Measurements from ENCODE around the gene SDF4. TPM values are rescaled to one million over a fixed set of nuclear protein-coding genes. Genes with fewer than 3 reads are reported as not detected.

SDF4 gene
- total RNA-seq, 2 donors from 2014 or later: 121 to 151 TPM

DNA sequence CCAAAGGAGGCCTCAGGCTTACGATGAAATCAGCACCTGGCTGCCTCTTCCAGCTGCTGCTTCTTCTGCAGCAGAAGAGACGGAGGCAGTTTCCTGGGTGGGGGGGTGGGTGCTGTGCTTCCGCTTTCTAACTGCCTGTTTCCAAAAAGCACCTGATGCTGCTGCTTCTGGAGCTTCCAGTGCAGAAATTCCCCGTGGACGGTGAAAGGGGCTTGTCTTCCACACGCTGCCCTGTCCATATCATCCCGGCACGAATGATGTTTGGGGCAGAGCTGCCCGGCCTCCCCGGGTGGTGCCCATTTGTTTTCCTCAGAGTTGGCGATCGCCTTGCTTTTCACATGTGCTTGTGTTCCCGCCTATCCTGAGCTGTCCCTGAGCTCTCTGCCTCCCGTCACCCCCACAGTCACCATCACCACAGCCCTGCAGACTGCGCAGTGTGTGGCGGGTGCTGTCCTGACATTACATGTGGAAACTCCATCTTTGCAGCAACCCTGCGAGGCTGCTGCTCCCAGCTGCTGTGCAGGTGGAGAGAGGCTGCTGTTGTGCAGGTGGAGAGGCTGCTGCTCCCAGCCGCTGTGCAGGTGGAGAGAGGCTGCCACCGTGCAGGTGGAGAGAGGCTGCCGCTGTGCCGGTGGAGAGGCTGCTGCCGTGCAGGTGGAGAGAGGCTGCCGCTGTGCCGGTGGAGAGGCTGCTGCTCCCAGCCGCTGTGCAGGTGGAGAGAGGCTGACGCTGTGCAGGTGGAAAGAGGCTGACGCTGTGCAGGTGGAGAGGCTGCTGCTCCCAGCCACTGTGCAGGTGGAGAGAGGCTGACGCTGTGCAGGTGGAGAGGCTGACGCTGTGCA, 56.4 kb downstream of the SDF4 start:
- intact Hi-C loops (cut with DNase I): no loop called here
- DNase-seq (ENCODE audit: low spot score): no peak

DNA sequence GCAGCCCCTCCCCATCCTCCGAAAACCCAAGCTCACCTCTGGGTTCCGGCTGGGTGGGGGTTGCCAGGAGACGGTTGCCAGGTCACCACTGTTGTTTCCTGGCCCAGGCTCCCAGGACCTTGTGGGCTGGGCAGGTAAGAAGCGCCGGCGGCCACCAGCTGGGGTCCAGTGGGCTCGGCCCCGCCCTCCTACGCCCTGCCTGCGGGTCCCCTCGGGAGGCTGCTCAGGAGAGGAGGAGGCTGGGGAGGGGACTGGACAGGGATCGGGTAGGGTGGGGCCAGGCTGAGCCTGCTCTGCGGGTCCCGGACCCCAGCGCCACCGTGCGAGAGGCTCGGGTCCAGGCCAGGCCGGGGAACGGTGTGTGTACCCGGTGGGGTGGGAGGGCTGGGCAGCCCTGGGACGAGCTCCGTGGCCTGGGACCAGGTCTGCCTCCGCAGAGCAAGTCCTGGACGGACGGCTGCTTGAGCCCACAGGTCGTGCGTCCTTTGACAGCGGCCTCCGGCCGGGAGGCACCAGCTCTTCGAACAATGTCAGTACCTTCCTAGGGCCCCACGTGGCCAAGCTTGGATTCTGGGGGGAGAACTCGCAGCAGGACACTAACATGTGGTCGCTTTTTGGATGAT, 57.9 kb downstream of the SDF4 start, which contains the start of gene TTLL10:
Gene TTLL10 (plus strand): TSS at position 88 of the 623 bp plus-strand sequence. CDS start 5,336 bp downstream, outside the sequence.
- no peak for DNase-seq (ENCODE audit: low spot score)
- intact Hi-C loops (cut with DNase I): no loop called here

DNA sequence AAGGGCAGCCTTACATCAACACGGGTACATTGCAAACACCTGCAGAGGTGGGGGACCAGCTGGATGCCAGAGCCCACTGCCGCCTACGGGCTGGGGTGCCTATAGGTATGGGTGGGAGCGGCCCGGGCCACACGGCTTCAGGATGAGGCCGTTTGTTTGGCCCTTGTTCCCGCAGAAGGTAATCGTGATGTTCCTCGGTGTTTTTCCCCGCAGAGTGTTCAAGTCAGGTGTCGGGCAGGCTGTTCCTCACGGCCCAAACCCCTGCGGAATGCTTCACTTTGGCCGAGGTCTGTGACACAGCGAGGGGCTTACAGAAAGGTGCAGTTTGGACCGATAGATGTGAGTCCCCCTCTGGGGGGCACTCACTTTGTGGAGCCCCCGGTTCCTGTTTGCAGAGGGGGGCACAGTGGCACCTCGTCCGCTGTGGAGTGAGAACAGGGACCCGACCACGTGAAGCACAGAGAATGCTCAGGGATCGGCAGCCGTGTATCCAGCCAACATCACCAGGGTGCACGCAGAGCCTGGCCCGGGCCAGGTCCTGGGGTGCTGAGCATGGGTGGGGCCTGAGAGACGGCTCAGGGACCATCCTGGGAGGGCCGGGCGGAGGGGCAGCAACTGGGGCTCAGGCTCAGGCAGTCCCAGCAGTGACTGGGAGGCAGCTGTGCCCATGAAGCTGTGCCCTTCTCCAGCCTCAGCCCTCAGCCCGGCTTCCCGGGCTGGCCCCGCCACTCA, 58.6 kb downstream of the SDF4 start:
- intact Hi-C loops (cut with DNase I): no loop called here
- no peak for DNase-seq (ENCODE audit: low spot score)

DNA sequence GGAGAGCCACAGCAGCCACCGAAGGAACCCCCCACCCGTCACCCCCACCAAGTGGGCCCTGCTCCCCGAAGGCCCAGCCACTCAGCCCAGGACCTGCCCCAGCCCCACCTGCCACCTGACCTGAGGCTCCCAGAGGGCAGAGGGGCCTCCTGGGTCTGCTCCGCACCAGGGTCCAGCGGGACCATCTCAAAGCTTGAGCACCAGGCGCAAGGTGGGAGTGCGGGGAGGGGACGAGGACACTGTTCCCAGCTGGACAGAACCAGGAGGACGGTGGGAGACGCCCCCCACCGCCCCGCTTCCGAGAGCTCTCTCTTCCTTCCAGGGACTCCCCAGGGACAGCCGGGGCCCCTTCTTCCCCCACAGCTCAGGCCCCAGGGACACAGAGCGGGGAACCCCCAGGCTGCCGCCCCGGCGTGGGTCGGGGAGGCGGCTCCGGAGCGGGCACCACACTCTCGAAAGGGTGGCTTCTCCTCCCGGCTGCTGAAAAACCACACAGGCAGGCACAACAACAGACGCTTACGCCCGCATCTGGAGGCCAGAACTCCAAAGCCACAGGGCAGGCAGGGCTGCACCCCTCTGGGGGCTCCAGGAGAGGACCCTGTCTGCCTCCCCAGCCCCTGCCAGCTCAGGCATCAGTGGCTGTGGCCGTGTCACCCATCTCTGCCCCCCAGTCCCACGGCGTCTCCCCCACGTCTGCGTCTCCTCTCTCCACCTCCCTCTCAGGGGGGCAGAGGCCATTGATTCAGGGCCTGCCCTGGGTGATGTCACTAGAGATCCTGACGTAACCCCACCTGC, 60.1 kb downstream of the SDF4 start:
- no peak for DNase-seq (ENCODE audit: low spot score)
- intact Hi-C loops (cut with DNase I): no loop called here

DNA sequence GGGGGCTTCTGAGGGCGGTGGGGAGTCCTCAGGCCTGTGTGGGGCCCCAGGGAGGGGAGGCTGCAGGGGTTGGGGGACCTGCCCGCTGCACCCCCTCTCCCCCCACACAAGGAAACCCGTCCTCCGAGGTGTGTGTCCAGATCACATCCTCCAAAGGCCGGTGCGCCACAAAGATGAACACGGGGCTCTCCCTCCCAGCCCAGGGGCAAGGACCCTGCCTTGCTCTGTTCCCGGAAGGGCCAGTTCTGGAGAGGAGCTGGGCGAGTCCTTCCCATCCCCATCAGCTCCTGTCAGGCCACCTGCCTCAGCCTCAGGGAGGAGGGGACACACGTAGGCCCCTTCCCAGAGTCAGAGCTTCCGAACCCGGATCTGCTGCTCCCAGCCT, 60.6 kb downstream of the SDF4 start:
- intact Hi-C loops (cut with DNase I): no loop called here
- no peak for DNase-seq (ENCODE audit: low spot score)

DNA sequence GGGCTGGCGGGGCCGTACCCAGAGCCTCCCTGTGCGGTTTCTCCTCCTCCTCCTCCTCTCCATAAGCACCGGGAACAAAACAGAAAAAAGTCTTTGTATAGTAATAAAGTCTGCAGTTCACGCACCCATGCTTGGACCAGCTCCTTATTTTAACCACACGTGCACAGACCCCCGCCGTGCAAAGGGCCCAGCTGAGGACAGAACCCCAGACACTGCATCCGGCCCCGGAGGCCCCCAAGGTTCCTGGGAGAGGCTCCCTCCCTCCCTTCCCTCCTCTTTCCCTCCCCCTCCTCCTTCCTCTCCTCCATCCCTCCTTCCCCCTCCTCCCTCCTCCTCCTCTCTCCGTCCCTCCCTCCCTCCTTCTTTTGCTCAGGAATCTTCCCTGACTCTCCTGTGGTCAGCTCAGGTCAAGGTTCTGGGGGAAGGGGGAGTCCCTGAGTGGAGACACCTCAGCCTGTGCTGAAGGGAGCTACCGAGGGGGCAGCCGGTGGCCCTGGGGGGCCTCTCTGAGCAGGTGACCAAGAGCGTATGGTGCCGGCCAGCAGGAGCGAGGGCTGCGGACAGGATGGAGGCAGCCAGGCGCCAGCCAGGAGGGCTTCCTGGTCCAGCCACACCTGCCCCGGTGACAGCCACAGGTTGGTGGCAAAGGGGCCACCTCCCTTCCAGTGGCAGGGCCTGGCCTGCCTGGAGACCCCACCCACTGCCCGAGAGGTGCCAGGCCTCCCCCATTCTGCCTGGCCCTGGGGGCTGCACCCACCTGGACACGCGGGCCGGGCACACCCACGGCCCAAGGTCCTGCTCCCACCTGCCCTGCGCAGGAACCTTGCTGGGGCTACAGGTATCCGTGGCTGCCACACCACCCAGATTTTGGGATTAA, 61.3 kb downstream of the SDF4 start:
- DNase-seq (ENCODE audit: low spot score): no peak
- intact Hi-C loops (cut with DNase I): no loop called here

DNA sequence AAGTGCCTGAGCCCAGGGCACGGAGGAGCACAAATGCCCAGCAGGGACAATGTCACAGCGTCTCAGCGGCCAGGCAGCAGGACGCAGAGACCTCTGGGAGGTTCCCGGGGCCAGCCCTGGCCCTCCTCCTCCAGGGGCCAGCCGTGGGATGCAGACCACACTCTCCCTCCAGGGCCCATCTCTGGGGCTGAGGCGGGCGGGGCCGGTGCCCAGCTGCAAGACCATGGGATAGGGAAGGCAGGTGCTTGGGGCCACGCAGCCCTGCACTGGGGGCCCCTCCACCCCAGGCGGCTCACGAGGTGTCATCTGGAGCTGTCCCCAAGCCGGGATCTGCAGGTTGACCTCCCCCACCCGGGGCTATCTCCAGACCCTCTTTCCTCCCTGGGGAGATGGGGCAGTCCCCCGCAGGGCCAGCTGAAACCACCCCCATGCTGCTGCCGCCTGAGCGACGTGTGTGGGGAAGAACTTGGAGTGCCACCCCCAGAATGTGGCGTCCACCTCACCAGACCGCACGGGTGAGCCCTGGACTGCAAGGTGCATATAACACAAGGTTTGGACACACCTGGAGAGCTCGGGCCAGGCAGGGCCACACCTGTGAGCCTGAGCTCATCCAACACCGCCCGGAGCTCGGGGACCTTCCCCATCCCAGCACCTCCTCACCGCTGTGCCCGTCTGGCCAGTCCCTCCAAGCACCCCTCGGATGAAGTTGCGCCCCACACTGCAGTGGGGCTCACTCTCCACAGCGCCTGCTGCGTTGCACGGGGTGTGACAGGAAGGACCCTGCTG, 62.2 kb downstream of the SDF4 start:
- intact Hi-C loops (cut with DNase I): no loop called here
- DNase-seq (ENCODE audit: low spot score): no peak

DNA sequence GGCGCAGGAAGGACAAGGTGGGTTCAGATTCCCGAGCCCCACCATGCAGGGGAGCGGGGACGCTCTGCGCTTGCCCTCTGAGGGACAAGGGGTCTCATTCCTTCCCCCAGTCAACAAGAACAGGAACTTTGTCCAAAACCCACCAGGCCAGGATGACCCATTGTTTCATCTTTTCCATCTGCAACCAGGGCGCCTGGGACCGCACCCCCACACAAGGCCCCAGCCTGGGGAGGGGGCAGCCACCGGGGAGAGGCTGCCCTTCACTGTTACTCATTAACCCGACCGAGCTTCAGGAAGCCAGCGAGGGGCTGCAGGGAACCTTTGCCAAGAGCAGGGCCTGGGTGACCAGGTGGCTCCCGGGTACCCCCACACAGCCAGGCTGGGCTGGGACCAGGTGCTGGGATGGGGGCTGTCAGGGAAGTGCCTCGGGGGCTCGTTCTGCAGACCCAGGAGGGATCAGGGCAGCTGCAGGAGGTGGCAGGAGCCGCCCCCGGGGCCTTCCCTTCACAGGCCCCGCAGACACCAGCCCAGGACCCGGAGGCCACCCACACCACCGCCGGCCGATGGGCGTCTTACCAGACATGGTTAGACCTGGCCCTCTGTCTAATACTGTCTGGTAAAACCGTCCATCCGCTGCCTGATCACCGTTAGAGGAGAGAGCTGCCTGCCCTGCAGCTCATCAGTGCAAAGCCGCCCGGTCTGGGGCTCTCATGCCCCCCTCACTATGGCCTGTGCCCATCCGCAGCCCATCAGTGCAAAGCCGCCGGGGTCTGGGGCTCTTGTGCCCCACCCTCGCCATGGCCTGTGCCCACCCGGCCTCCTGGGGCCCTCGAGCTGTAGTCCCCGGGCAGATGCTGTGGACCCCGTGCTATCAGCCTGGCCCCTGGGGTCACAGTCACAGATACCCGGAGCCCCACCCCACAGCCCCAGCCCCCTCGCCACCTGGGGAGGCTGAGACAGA, 63.1 kb downstream of the SDF4 start:
- DNase-seq (ENCODE audit: low spot score): no peak
- intact Hi-C loops (cut with DNase I): no loop called here

DNA sequence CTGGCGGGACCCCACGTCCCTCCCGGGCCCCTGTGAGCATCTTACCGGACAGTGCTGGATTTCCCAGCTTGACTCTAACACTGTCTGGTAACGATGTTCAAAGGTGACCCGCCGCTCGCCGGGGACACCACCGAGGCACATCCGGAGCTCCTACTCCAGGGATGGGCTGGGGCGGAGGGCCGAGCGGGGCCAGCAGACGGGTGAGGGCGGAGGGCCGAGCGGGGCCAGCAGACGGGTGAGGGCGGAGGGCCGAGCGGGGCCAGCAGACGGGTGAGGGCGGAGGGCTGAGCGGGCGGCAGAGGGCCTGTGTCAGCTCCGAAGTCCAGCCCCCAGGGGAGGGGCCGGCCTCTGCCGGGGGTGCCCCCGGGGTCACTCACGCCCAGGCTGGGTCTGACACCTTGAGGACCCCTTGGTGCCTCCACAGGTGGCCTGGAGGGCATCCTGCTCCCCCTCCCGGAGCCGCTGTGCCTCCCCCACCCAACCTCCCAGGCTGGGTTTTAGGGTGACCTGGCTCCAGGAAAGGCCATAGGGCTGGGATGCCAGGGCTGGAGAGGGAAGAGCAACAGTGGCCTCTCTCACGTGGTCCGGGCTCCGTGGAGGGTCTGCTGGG, 63.9 kb downstream of the SDF4 start:
- intact Hi-C loops (cut with DNase I): no loop called here
- DNase-seq (ENCODE audit: low spot score): no peak

DNA sequence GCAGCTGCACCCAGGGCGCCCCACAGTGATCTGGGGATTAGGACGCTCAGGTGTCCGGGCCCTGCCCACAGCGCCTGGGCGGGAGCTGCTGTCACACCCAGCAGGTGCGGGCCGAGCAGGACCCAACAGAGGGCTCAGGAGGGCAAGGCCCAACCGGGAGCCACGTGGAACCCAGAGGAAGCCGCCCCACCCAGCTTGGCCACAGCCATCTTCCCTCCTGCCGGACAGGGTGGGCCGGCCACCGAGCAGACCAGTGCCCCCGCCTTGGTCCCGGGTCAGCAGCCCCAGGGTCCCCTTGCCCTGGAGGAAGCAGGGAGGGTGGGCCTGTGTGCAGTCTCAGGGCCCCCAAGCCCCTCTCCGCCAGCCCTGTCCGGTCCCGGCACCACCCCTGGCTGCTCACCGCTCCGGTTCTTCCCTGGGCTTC, 64.4 kb downstream of the SDF4 start:
- no peak for DNase-seq (ENCODE audit: low spot score)

More for the DNA sequence above, 64.4 kb downstream of the SDF4 start:
- intact Hi-C loops (cut with DNase I): no loop called here

Small RNA genes within 50 kb of the gene (microRNA-seq; reads per million reads assigned to microRNA genes)
- gene MIR200A (ENCODE audit: borderline microRNAs expressed in 2 of 2): 3.5 to 21.7 reads per million in 2 donors
- 17.7 to 159 reads per million in 2 donors for gene MIR200B (ENCODE audit: borderline microRNAs expressed in 2 of 2)
- gene MIR429 (ENCODE audit: borderline microRNAs expressed in 2 of 2): 1.6 to 15.9 reads per million in 2 donors

Other genes starting within 250 kb of the SDF4 start
- gene PERM1, start 249.9 kb downstream of the SDF4 start, total RNA-seq: under 1 TPM in 1 of 2 donors, not detected in 1; 0.24 TPM
- 10 to 100 TPM; 53.5 to 54.4 TPM for gene HES4, start 231.9 kb downstream of the SDF4 start, total RNA-seq
- 10 to 100 TPM; 22.9 to 47.3 TPM for gene ISG15, start 218.5 kb downstream of the SDF4 start, total RNA-seq
- 10 to 100 TPM; 18.8 to 26.8 TPM for gene AGRN, start 211.9 kb downstream of the SDF4 start, total RNA-seq
- not detected for gene RNF223, start 157.7 kb downstream of the SDF4 start, total RNA-seq
- gene C1orf159, start 115.9 kb downstream of the SDF4 start, total RNA-seq: 1 to 10 TPM; 6.7 to 7.4 TPM
- under 1 TPM in 1 of 2 donors, not detected in 1; 0.19 TPM for gene TTLL10, start 58.1 kb downstream of the SDF4 start, total RNA-seq
- gene TNFRSF18, start 25.4 kb downstream of the SDF4 start, total RNA-seq: under 1 TPM; 0.33 to 0.93 TPM
- 1 to 10 TPM; 2.0 to 2.8 TPM for gene TNFRSF4, start 17.8 kb downstream of the SDF4 start, total RNA-seq
- gene B3GALT6, start 236 bp upstream of the SDF4 start, total RNA-seq: 10 to 100 TPM in 1 of 2 donors, 1 to 10 TPM in 1; 9.9 to 10.3 TPM
- gene C1QTNF12, start 14.7 kb upstream of the SDF4 start, total RNA-seq: 1 to 10 TPM; 1.9 to 4.1 TPM
- 10 to 100 TPM; 29.0 to 32.0 TPM for gene UBE2J2, start 41.9 kb upstream of the SDF4 start, total RNA-seq
- gene SCNN1D, start 48.4 kb upstream of the SDF4 start, total RNA-seq: 1 to 10 TPM; 1.8 to 6.1 TPM
- gene ACAP3, start 75.9 kb upstream of the SDF4 start, total RNA-seq: 10 to 100 TPM; 40.9 to 50.9 TPM
- 10 to 100 TPM in 1 of 2 donors, 1 to 10 TPM in 1; 8.3 to 10.5 TPM for gene PUSL1, start 76.6 kb upstream of the SDF4 start, total RNA-seq
- gene INTS11, start 92.7 kb upstream of the SDF4 start, total RNA-seq: 10 to 100 TPM; 61.8 to 65.6 TPM
- 10 to 100 TPM; 11.6 to 14.1 TPM for gene CPTP, start 92.8 kb upstream of the SDF4 start, total RNA-seq
- under 1 TPM in 1 of 2 donors, not detected in 1; 0.09 TPM for gene TAS1R3, start 99.3 kb upstream of the SDF4 start, total RNA-seq
- gene DVL1, start 117.4 kb upstream of the SDF4 start, total RNA-seq: 10 to 100 TPM; 45.9 to 61.9 TPM
- gene MXRA8, start 126.6 kb upstream of the SDF4 start, total RNA-seq: 100 to 1,000 TPM; 104 to 174 TPM
- gene AURKAIP1, start 143.2 kb upstream of the SDF4 start, total RNA-seq: 10 to 100 TPM; 70.9 to 78.8 TPM
- gene CCNL2, start 167.3 kb upstream of the SDF4 start, total RNA-seq: 100 to 1,000 TPM; 102 to 109 TPM
- 10 to 100 TPM; 69.7 to 75.0 TPM for gene MRPL20, start 175.3 kb upstream of the SDF4 start, total RNA-seq
- 1 to 10 TPM; 2.4 to 7.4 TPM for gene ANKRD65, start 189.3 kb upstream of the SDF4 start, total RNA-seq
- 10 to 100 TPM; 59.8 to 67.7 TPM for gene VWA1, start 203.7 kb upstream of the SDF4 start, total RNA-seq
- gene ATAD3C, start 217.7 kb upstream of the SDF4 start, total RNA-seq: under 1 TPM; 0.14 to 0.83 TPM
- gene ATAD3B, start 239.8 kb upstream of the SDF4 start, total RNA-seq: 10 to 100 TPM in 1 of 2 donors, 1 to 10 TPM in 1; 8.5 to 13.1 TPM

All from posterior vena cava (tissue), 2 donors.